ENCODE data around the gene PLEKHJ1.
"Not testable (repeated sequence)": the region's sequence is repeated elsewhere in the genome, so short reads cannot be mapped to it uniquely, and the experiment has no call there.

Gene PLEKHJ1, protein sequence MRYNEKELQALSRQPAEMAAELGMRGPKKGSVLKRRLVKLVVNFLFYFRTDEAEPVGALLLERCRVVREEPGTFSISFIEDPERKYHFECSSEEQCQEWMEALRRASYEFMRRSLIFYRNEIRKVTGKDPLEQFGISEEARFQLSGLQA

GRCh38 chr19:2236314-2237050 lies at the start of gene PLEKHJ1, which contains the start of gene SF3A2:
PLEKHJ1 (minus strand) TSS chr19:2236329; CDS start chr19:2236248, 81 bp downstream.
SF3A2 (plus strand) TSS chr19:2236824; CDS start chr19:2243419, 6,595 bp downstream.
- DNase-seq, result peak; percentile 97

DNA sequence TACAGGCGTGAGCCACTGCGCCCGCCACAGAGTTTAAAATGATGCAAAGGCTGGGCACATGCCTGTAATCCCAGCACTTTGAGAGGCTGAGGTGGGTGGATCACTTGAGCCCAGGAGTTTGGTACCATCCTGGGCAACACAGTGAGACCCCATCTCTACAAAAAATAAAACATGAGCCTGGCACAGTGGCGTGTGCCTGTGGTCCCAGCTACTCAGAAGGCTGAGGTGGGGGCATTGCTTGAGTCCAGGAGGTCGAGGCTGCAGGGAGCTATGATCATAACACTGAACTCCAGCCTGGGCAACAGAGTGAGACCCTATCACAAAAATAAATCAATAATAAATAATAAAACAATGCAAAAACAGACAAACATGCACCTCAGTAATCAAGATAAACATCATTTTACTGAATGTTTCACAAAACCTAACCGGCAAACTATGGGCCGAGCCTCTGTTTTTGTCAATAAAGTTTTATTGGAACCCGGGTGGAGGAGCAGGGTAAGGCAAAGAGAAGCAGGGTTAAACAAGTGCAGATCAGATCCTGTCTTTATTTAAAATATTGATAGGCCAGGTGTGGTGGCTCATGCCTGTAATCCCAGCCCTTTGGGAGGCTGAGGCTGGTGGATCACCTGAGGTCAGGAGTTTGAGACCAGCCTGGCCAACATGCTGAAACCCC lies 47.8 kb upstream of the PLEKHJ1 start:
- no peak for DNase-seq

DNA sequence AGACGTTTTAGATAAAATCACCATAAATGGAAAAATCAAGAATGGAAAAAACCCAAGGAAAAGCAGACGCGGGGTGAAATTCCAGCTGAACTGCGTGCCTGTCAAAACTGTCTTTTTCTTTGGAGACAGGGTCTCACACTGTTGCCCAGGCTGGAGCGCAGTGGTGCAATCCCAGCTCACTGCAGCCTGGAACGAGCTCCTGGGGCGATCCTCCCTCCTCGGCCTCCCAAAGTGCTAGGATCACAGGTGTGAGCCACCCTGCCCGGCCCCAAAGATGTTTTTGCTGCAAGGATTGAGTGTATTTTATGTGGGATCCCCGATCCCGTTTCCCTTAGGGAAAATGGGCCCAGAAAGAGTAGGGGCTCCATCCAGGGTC lies 46.7 kb upstream of the PLEKHJ1 start:
- DNase-seq, result no peak

- no peak for DNase-seq
Measured at GRCh38 chr19:2282062-2282861, 46.1 kb upstream of the PLEKHJ1 start, which contains the start of gene PEAK3. PEAK3 (minus strand) TSS chr19:2282175; CDS start chr19:2280931, 1,244 bp downstream.

DNA sequence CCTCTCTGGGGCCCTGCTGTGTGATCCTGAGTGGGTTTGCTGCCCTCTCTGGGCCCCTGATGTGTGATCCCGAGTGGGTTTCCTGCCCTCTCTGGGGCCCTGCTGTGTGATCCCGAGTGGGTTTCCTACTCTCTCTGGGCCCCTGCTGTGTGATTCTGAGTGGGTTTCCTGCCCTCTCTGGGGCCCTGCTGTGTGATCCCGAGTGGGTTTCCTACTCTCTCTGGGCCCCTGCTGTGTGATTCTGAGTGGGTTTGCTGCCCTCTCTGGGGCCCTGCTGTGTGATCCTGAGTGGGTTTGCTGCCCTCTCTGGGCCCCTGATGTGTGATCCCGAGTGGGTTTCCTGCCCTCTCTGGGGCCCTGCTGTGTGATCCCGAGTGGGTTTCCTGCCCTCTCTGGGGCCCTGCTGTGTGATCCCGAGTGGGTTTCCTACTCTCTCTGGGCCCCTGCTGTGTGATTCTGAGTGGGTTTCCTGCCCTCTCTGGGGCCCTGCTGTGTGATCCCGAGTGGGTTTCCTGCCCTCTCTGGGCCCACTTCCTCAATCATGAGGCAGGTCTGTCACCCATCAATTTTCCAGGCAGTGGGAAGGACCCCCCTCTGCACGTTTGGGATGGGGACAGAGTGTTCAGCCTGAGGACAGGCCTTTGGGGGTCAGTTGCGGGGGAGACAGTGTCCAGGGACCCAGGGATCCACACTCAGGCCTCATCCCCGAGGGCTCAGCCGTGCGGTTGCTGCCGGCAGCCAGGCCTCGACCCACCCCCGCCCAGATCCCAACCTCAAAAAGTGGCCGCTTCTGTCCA lies 45.3 kb upstream of the PLEKHJ1 start:
- not testable (repeated sequence) for DNase-seq

DNA sequence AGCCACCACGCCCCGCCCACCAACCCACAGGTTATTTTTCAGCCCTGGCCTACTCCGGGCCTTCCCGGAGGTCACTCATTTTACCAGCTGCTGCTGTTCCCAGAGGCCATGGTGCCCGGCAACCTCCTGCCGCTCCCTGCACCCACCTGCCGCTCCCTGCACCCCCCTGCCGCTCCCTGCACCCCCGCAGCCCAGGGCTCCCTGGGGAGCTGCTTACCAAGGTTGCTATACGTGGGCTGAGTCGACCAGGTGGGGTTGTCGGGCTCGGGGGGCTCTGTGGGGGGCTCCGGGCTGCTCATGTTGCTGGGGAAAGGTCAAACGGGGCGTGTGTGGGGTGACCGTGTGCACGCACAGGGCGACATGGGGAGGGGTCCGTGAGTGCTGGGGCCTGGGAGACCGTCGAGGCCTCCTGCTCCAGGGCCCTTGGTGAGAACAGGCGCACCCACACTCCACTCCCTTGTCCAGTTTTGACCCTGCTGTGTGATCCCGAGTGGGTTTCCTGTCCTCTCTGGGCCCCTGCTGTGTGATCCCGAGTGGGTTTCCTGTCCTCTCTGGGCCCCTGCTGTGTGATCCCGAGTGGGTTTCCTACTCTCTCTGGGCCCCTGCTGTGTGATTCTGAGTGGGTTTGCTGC lies 44.6 kb upstream of the PLEKHJ1 start:
- DNase-seq, result no peak

DNA sequence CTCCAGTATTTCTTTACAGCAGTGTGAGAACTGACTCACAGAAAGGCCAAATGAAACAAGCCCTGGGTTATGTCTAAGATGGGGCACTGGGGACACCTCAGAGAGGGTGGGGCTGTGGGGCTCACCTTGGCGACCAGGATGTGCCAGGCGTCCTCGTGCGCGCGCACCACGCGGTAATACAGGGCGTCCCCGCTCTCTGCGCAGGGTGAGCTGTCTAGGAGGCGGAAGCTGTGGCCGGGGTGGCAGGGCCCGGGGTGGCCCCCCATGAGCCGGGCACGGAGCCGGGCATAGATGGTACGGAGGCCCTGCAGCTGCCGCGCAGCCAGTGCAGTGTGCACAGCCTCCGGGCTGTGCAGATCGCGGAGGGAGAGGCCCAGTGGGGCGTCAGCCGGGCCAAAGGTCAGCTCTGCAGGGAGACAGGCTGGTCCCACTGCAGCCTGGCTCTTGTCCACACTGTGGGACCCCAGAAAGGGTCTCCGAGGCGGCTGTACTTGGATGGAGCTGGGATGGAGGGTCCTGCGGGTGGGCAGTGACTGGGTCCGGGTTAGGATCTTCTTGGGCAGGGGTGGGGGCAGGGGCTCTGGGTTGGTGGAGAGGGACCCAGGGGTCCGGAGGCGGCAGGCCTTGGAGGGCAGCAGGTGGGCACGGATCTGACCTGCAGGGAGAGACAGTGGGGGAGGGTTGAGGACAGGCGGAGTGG lies 42.5 kb upstream of the PLEKHJ1 start:
- no peak for DNase-seq

DNA sequence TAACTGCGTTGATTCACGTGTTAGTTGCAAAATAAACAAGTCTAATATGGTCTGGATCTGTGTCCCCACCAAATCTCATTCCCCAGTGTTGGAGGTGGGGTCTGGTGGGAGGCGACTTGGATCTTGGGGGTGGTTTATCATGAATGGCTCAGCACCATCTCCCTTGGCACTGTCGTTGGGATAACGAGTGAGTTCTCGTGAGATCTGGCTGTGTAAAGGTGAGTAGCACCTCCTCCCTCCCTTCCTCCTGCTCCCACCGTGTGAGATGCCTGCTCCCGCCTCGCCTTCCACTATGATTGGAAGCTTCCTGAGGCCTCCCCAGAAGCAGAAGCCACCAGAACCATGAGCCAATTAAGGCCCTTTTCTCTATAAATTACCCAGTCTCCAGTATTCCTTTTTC lies 41.0 kb upstream of the PLEKHJ1 start:
- DNase-seq, result no peak

DNA sequence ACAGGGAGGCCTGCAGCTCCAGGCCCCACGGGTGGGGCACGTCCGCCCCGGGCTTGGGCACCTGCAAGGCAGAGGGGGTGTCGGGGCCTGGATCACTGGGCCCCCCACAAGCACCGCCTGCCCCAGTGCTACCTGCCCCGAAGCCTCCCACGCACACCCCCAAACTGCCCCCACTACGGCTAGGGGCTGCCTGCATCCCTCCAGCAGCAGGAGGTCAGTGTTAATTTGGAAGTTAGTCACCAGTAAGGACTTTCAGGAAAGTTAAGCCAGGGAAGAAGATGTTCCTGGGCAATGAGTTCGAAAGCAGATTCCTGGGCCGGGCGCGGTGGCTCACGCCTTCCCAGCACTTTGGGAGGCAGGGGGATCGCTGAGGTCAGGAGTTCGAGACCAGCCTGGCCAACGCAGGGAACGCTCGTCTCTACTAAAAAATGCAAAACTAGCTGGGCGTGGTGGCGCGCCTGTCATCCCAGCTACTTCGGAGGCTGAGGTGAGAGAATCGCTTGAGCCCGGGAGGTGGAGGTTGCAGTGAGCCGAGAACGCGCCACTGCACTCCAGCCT lies 40.4 kb upstream of the PLEKHJ1 start:
- DNase-seq, result no peak

GRCh38 chr19:2275588-2276428 lies 39.7 kb upstream of the PLEKHJ1 start:
- no peak for DNase-seq

DNA sequence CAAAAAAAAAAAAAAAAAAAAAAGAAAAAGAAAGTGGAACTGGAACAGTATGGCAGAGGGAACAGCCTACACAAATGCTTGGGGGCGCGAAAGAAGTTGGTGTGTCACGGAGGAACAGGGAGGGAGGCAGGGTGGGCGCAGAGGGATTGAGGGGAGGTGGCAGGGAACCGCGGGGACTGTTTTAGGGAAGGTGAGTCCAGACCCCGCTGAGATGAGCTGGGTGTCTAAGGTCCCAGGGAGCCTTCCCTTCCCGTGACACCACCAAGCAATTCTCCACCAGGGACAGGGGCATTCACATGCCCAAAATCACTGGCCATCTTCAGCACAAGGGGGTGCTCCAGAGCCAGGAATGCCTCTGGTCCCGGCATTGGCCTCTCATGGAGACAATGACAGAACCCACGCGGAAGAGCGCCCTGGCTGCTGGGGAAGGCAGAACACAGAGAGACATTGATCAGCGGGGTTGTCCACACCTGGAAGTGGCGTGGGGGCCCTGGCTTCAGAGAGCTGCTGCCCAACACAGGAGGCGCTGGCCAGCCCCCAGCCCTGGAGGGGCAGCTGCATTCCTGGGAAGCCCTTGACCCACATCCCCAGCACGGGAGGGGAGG lies 38.9 kb upstream of the PLEKHJ1 start:
- DNase-seq, result peak; percentile 41

- DNase-seq, result no peak
Measured at GRCh38 chr19:2274185-2274711, 38.1 kb upstream of the PLEKHJ1 start.

GRCh38 chr19:2273356-2274184 lies 37.4 kb upstream of the PLEKHJ1 start:
- DNase-seq, result peak; percentile 72

- no peak for DNase-seq
Measured at GRCh38 chr19:2271234-2272103, 35.3 kb upstream of the PLEKHJ1 start.

DNA sequence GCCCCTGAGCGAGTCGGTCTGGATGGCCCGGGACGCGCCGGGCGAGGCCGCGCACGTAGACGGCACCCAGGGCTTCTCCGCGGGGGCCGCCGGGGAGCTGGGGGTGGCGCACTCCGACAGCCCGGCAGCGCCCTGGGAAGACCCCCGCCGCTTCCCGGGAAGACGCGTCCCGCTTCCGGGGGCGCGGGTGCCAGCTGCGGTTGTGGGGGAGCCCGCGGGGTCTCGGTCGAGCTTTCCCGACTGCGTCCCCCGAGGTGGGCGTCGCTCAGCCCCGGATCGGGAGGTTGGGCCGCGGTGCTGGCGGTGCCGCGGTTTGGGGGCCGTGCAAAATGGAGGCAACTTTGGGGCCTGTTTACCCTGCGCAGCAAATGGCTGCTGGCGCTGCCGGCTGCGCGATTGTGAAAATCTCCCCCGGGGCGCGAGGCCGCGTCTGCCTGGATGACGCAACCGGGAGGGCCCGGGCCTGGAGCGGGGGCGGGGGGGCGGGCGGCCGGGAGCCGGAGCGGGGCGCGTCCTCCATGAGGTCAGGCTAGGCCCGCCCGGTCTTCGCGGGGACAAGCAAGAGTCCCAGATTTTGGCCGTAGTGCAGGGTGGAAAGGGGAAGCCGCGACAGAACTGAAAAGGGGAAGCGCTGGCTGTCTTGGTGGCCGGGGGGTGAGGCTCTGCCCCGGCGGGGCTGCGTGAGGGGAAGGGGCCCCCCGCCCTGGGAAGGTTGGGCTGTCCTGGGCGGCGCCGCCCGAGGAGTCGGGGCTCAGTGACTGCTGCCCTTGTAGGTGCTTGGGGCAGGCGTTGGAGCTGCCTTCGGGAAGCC lies 34.5 kb upstream of the PLEKHJ1 start:
- DNase-seq, result peak; percentile 79

GRCh38 chr19:2270157-2270422 lies 34.0 kb upstream of the PLEKHJ1 start:
- peak; percentile 53 for DNase-seq

All from stimulated activated CD4-positive, alpha-beta T cell treated with anti-CD3 and anti-CD28 coated beads, Interleukin-4, amount 100 ng/mL, for 1 hour (primary cell).